GM06990 (cell line): ENCODE measurements around the gene LTBP4.

Experiments
- DNase-seq: peaks from one replicate; pipeline ENCODE4 v3.0.0-alpha.2; 2011; ENCODE audit not compliant: insufficient read length; ENCODE audit errors: extremely low read depth
- H3K27me3 ChIP-seq: replicated peaks from 2 replicates; pipeline ENCODE4 v1.6.0; 2011; ENCODE audit warnings: low read length; ENCODE audit not compliant: control insufficient read depth, insufficient read depth
- H3K36me3 ChIP-seq: 2 replicates; pipeline ENCODE4 v1.5.1; 2011; ENCODE audit warnings: low read length; ENCODE audit not compliant: control insufficient read depth, insufficient read depth
- H3K4me3 ChIP-seq: replicated peaks from 2 replicates; pipeline ENCODE4 v1.5.1; 2011; ENCODE audit warnings: low read depth, mild to moderate bottlenecking, control low read depth, low read length
- TF ChIP-seq, protein P1 (sequence below): IDR thresholded peaks from 2 replicates; pipeline ENCODE4 v1.5.1; 2011; ENCODE audit warnings: low read length, control low read depth, mild to moderate bottlenecking, inconsistent platforms; ENCODE audit not compliant: insufficient read depth, poor library complexity, severe bottlenecking

LTBP4 gene

DNA sequence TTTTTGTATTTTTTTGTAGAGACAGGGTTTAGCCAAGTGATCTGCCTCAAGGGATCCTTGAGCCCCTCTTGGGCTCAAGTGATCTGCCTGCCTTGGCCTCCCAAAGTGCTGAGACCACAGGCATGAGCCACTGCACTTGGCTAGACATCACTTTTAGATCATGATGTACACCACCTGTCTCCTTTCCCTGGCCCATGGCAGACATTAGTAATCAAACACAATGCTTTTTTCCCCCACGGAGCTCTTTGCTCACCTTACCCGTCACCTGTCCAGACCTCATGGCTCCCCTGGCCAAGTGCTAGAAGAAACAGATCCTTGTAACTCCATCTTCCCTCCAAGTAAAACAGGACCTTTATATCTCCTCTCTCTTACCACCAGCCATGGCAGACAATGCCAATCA is 70.9 kb downstream of the LTBP4 start:
- Histone ChIP-seq H3K27me3 (no peaks in the 10 kb centered on the region), H3K4me3 (no peak overlapping the region), H3K36me3 (no peaks in the 10 kb centered on the region; the same call in 1 of the 2 replicates)
- TF ChIP-seq, protein P1, sequence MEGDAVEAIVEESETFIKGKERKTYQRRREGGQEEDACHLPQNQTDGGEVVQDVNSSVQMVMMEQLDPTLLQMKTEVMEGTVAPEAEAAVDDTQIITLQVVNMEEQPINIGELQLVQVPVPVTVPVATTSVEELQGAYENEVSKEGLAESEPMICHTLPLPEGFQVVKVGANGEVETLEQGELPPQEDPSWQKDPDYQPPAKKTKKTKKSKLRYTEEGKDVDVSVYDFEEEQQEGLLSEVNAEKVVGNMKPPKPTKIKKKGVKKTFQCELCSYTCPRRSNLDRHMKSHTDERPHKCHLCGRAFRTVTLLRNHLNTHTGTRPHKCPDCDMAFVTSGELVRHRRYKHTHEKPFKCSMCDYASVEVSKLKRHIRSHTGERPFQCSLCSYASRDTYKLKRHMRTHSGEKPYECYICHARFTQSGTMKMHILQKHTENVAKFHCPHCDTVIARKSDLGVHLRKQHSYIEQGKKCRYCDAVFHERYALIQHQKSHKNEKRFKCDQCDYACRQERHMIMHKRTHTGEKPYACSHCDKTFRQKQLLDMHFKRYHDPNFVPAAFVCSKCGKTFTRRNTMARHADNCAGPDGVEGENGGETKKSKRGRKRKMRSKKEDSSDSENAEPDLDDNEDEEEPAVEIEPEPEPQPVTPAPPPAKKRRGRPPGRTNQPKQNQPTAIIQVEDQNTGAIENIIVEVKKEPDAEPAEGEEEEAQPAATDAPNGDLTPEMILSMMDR, result no peak
- no peak for DNase-seq

DNA sequence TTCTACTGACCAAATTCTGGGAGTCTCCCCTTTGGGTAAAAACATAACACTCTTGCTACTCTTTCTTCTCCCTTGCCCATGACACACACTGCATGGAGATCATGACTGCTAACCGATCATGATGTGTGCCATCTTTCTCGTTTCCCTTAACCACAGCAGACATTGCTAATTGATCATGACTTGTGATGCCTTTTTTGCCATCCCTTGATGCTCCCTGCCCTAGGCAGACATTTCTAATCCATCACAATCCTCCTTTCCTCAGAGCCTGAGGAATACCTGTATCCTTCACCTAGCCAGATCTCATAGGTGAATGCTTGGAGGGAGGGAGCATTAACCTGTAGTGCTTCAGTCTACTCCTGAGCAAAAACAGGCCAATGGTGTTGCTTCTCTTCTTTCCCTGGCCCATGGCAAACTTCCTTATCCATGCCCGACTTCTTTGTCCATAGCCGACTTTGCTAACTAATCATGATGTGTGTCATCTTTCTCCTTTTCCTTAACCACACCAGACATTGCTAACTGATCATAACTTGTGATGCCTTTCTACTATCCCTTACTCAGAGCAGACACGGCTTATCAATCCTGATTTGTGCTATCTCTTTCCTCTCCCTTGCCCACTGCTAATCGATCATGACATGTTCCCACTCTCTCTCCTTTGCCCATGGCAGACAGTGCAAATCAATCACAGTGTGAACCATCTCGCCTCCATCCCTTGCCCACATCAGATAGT is 71.6 kb downstream of the LTBP4 start:
- Histone ChIP-seq H3K4me3 (no peak overlapping the region), H3K27me3 (no peaks in the 10 kb centered on the region), H3K36me3 (no peaks in the 10 kb centered on the region; the same call in 1 of the 2 replicates)
- TF ChIP-seq, protein P1, result no peak
- no peak for DNase-seq

DNA sequence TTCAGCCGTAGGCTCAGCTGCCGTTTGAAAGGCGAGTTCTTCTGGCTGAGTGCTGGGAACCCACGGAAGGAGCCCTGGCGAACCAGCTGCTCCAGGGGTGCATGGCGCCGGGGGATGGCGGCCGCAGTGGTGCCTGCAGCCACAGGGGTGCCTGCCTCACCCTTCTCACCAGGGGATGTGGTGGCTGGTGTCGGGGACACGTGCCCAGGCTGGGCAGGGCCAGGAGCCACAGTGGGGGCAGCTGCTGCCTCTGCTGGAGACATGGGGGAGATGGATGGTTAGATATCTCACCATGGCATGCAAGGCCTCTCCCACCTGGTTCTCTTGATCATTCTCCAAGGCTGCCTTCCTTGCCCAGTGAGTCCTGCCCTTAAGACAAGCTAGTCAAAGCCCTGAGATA is 72.2 kb downstream of the LTBP4 start:
- H3K36me3 ChIP-seq, result no peaks in the 10 kb centered on the region; the same call in 1 of the 2 replicates
- TF ChIP-seq, protein P1, result no peak

DNA sequence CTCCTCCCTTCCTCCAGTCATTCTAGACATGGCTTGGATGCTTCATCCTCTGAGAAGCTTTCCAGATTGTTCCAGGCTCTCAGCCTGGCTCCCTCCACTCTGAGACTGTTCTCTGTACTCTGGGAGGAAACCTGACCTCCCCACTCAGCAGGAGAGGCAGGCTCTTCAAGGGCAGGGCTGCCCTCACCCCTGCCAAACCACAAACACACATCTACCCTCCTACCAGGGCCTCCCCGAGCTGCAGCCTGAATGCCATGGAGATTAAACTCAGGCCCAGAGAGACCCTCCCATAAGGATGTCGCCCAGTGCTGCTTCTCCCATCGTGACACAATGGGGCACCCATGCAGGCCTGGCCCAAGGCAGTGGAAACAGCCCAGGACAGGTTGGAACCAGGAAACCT is 73.1 kb downstream of the LTBP4 start:
- DNase-seq, result no peak
- no peaks in the 10 kb centered on the region; the same call in 1 of the 2 replicates for H3K36me3 ChIP-seq
- TF ChIP-seq, protein P1, result no peak
- no peaks in the 10 kb centered on the region for H3K27me3 ChIP-seq
- no peak overlapping the region for H3K4me3 ChIP-seq

More for the DNA sequence above, 72.2 kb downstream of the LTBP4 start:
- no peak for DNase-seq
- no peaks in the 10 kb centered on the region for H3K27me3 ChIP-seq
- H3K4me3 ChIP-seq, result no peak overlapping the region

DNA sequence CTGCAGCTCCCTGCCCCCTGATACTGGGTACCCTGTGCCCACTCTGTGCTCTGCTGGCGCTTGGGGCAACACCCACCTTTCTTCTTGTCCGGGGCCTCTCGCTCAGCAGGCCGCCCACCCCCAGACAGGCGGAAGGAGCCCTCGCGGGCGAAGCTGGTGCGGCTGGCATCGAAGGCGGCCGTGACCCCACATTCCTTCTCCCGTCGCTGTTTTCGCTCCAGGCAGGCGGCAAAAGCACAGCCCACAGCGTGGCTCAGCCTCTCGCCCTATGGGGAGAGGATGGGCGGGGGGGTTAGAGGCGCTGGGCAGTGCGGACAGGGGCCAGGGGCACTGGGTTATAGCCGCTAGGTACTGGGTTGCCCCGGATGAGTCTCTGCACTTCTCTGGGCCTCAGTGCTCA is 76.0 kb downstream of the LTBP4 start:
- no peaks in the 10 kb centered on the region; the same call in 1 of the 2 replicates for H3K36me3 ChIP-seq
- TF ChIP-seq, protein P1, result no peak
- DNase-seq, result no peak

More for the DNA sequence above, 76.0 kb downstream of the LTBP4 start:
- no peak overlapping the region for H3K4me3 ChIP-seq
- no peaks in the 10 kb centered on the region for H3K27me3 ChIP-seq
